HCT116 (cell line): Measurements from ENCODE around the gene IQSEC3. TPM values are rescaled to one million over a fixed set of nuclear protein-coding genes. Genes with fewer than 3 reads are reported as not detected.

Experiments used
- ATAC-seq: fragments of 200-7000 bp; cut with Tn5 transposase; 2 replicates; pipeline ENCODE4 v1.9.1; 2020; ENCODE audit warnings: mild to moderate bottlenecking, moderate library complexity
- BruUV-seq: library from RNA; stranded (reverse); fragments of 400-500 nt; replicated peaks from 2 replicates; lab custom pipeline; 2021; lab: Mats Ljungman, UMichigan
- CTCF ChIA-PET: fragments of 300-600 bp; sonication (Branson Sonifier 250); formaldehyde crosslinking; loops from one replicate; lab custom pipeline; 2021; ENCODE audit warnings: antibody characterized with exemption; lab: Charles Lee
- POLR2A ChIA-PET: fragments of 300-600, 350-600 bp; sonication (Branson Sonifier 250); formaldehyde crosslinking; loops from one replicate; lab custom pipeline; 2021; ENCODE audit warnings: antibody characterized with exemption; lab: Charles Lee
- RAD21 ChIA-PET, 2 experiments: fragments of 300-600 bp; sonication (Branson Sonifier 250); formaldehyde crosslinking; loops; one replicate each; lab custom pipeline; 2023; ENCODE audit warnings: low total read pairs in 2 of 2; ENCODE audit not compliant: uncharacterized antibody in 2 of 2, unreplicated experiment in 2 of 2, low non-redundant PET in 1 of 2; lab: Charles Lee
- DNase-seq: peaks from one replicate; pipeline ENCODE4 v3.0.0-alpha.2; 2010; ENCODE audit warnings: low read depth, low spot score
- H2AFZ ChIP-seq: fragments of 200-600 bp; shearing (Covaris generic), sonication (generic); 2 replicates; pipeline ENCODE4 v1.6.1; 2017; ENCODE audit warnings: low read depth, mixed run types, mixed read lengths, antibody characterized with exemption, low read length; ENCODE audit not compliant: poor library complexity, severe bottlenecking
- H3K27ac ChIP-seq: 2 replicates; pipeline ENCODE4 v1.5.1; 2012; ENCODE audit warnings: low read depth, low read length
- H3K27me3 ChIP-seq: fragments of 200-600 bp; sonication (generic); 2 replicates; pipeline ENCODE4 v1.6.1; 2016; ENCODE audit warnings: mixed run types, low read length, mixed read lengths; ENCODE audit not compliant: insufficient read depth
- H3K36me3 ChIP-seq, 2 experiments: fragments of 200-500 bp in 1 of 2; fragments of 200-600 bp in 1 of 2; sonication (Bioruptor generic) in 1 of 2; sonication (generic) in 1 of 2; 2 replicates each; pipeline versions ENCODE4 v1.5.1 to v1.6.1; 2014 to 2016; ENCODE audit warnings: low read length in 2 of 2, inconsistent platforms in 1 of 2, mixed read lengths in 1 of 2, mixed run types in 1 of 2; ENCODE audit not compliant: insufficient read depth in 2 of 2, control insufficient read depth in 1 of 2
- H3K4me1 ChIP-seq, 2 experiments: fragments of 200-600 bp in 1 of 2; sonication (generic) in 1 of 2; 2 replicates each; pipeline versions ENCODE4 v1.5.1 to v1.6.1; 2012 to 2017; ENCODE audit warnings: low read length in 2 of 2, inconsistent platforms in 1 of 2, mild to moderate bottlenecking in 1 of 2, mixed read lengths in 1 of 2, mixed run types in 1 of 2, moderate library complexity in 1 of 2; ENCODE audit not compliant: insufficient read depth in 2 of 2, control insufficient read depth in 1 of 2
- H3K4me2 ChIP-seq: fragments of 200-600 bp; sonication (generic); 2 replicates; pipeline ENCODE4 v1.6.1; 2017; ENCODE audit warnings: mixed run types, low read length, mixed read lengths
- H3K4me3 ChIP-seq, 2 experiments: fragments of 200-600 bp in 1 of 2; sonication (generic) in 1 of 2; replicated peaks in 1 of 2; 2 replicates each; pipeline ENCODE4 v1.5.1; 2011 to 2016; ENCODE audit warnings: low read length in 2 of 2, control low read depth in 1 of 2, low read depth in 1 of 2, mild to moderate bottlenecking in 1 of 2, mixed read lengths in 1 of 2, mixed run types in 1 of 2
- H3K79me2 ChIP-seq: fragments of 200-600 bp; sonication (generic); 2 replicates; pipeline ENCODE4 v1.6.1; 2017; ENCODE audit warnings: mild to moderate bottlenecking, mixed run types, low read length, moderate library complexity, mixed read lengths; ENCODE audit not compliant: insufficient read depth
- H3K9ac ChIP-seq: fragments of 200-600 bp; sonication (generic); 2 replicates; pipeline ENCODE4 v1.6.1; 2016; ENCODE audit warnings: low read length, mixed read lengths
- H3K9me2 ChIP-seq: fragments of 200-600 bp; sonication (generic), shearing (Covaris generic); 2 replicates; pipeline ENCODE4 v1.6.1; 2017; ENCODE audit warnings: mixed run types, mild to moderate bottlenecking, moderate library complexity; ENCODE audit not compliant: insufficient read depth
- H3K9me3 ChIP-seq, 2 experiments: fragments of 200-500 bp in 1 of 2; fragments of 200-600 bp in 1 of 2; sonication (Bioruptor generic) in 1 of 2; sonication (generic) in 1 of 2; 2 replicates each; pipeline ENCODE4 v1.6.1; 2014 to 2017; ENCODE audit warnings: low read length in 2 of 2, mixed read lengths in 2 of 2, inconsistent platforms in 1 of 2, low read depth in 1 of 2, mild to moderate bottlenecking in 1 of 2, mixed run types in 1 of 2, moderate library complexity in 1 of 2; ENCODE audit not compliant: control insufficient read depth in 1 of 2, insufficient read depth in 1 of 2
- H4K20me1 ChIP-seq: fragments of 200-600 bp; sonication (generic), shearing (Covaris generic); 2 replicates; pipeline ENCODE4 v1.6.1; 2017; ENCODE audit warnings: mixed run types, mild to moderate bottlenecking, moderate library complexity; ENCODE audit not compliant: insufficient read depth
- ELF1 ChIP-seq: IDR thresholded peaks from 2 replicates; pipeline ENCODE4 v1.6.1; 2012; ENCODE audit warnings: low read depth, borderline replicate concordance
- ZFX ChIP-seq: fragments of 450-650 bp; IDR thresholded peaks from 2 replicates; pipeline ENCODE4 v1.6.1; 2017
- intact Hi-C: fragments of 100-400 bp; cut with micrococcal nuclease; formaldehyde crosslinking; loops from 2 replicates; pipeline ENCODE4 v1.10.0; 2022
- total RNA-seq: library from RNA; stranded (reverse); gene quantifications from one replicate; pipeline ENCODE4 v1.2.1, GENCODE V29; 2021; ENCODE audit not compliant: unreplicated experiment
- TF ChIP-seq, protein P1 (sequence below): IDR thresholded peaks from 2 replicates; pipeline ENCODE4 v1.6.1; 2011; ENCODE audit warnings: mild to moderate bottlenecking, low read length, moderate library complexity; ENCODE audit not compliant: insufficient replicate concordance; ENCODE audit errors: extremely low read depth

IQSEC3 gene
- total RNA-seq, 1 experiment from 2014 or later, result not detected

DNA sequence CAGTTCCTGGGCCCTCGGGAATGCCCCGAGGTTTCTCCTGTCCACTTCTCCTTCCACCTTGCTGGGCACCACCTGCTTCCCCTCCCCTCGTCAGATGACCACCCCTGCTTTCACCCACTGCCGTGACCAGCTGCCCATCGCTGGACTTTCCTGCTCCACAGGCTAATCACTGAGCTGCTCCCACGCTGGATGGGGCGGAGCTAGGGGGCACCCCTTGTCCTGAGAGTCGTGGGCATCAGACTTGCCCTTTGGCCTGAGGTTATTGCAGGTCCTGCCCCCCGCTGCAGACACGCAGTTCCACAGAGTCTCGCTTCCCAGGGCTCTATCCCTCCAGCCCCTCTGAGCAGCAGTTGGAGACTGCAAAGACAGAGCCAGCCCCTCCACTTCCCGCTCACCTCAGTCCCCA lies 147.0 kb downstream of the IQSEC3 start:
- CTCF ChIA-PET, result no interaction called here
- no peak overlapping the region; the same call in 1 of the 2 replicates for H3K27ac ChIP-seq
- intact Hi-C loops, result no loop called here

DNA sequence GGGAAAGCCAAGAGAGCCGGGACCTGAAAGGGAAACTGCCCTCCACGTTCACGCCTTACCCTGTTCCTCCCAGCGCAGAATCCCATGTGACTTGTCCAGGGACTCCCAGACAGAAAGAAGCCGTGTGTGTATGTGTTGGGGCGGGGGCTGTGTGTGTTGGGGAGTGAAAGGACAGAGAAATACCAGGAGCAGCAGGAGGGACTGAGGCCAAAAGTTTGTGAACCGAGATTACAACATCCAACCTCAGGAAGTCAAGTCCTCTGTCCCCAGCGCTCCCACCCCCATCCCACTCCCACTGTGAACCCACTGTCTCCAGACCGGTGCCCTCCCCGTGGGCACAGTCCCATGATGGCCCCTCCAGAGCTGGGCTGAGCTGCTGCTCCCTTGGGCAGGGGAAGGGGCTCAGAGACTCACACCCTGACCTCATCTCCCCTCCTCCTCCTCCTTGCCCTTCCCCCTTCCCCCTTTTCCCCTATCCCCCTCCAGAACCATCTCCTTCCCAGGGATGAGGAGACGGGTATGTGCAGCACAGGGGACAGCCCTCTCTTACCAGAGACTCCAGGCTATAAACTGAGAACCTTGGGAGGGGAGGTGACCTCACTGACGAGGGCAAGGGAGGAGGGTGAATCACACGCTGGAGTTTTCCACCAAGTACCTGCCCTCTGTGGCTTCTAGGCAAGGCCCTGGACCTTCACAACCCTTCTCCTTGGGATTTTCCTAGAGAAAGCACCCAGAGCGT lies 147.6 kb downstream of the IQSEC3 start, which contains the start of gene SLC6A12:
Gene SLC6A12, minus strand, starts transcription at position 155 of the 739 bp plus-strand sequence. CDS start 4,171 bp downstream, outside the sequence.
- Histone ChIP-seq H3K4me1 (no peaks in the 10 kb centered on the region), H2AFZ (no peak within 1 kb of the TSS), H3K9me2 (no peaks in the 10 kb centered on the region), H3K27me3 (no peaks in the 10 kb centered on the region), H3K79me2 (no peaks in the 10 kb centered on the region), H4K20me1 (no peaks in the 10 kb centered on the region), H3K9me3 (no peaks in the 10 kb centered on the region), H3K9ac (no peak within 1 kb of the TSS), H3K27ac (no peak within 1 kb of the TSS; the same call in 1 of the 2 replicates), H3K36me3 (no peaks in the 10 kb centered on the region), H3K4me2 (no peak within 1 kb of the TSS), H3K4me3 (no peak within 1 kb of the TSS)
- ATAC-seq (no peak), DNase-seq (no peak)
- intact Hi-C loops, result loop anchor here (2.0 kb wide), 1 partner anchor 51 kb away; no protein-coding TSS in a partner anchor
- no TSS peak for BruUV-seq
- RAD21 ChIA-PET, result no interaction called here
- no peak for TF ChIP-seq ZFX
- TF ChIP-seq, protein P1, sequence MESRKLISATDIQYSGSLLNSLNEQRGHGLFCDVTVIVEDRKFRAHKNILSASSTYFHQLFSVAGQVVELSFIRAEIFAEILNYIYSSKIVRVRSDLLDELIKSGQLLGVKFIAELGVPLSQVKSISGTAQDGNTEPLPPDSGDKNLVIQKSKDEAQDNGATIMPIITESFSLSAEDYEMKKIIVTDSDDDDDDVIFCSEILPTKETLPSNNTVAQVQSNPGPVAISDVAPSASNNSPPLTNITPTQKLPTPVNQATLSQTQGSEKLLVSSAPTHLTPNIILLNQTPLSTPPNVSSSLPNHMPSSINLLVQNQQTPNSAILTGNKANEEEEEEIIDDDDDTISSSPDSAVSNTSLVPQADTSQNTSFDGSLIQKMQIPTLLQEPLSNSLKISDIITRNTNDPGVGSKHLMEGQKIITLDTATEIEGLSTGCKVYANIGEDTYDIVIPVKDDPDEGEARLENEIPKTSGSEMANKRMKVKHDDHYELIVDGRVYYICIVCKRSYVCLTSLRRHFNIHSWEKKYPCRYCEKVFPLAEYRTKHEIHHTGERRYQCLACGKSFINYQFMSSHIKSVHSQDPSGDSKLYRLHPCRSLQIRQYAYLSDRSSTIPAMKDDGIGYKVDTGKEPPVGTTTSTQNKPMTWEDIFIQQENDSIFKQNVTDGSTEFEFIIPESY, result no peak
- POLR2A ChIA-PET, result no interaction called here
- CTCF ChIA-PET, result no interaction called here

More for the DNA sequence above, 147.0 kb downstream of the IQSEC3 start:
- no peaks in the 10 kb centered on the region for H3K4me1 ChIP-seq
- no peak overlapping the region for H3K4me3 ChIP-seq
- H3K27me3 ChIP-seq, result no peaks in the 10 kb centered on the region
- no peak for ATAC-seq
- no peaks in the 10 kb centered on the region for H4K20me1 ChIP-seq
- RAD21 ChIA-PET, result no interaction called here
- H3K79me2 ChIP-seq, result no peaks in the 10 kb centered on the region
- no TSS peak for BruUV-seq
- H3K9ac ChIP-seq, result no peak overlapping the region
- H3K36me3 ChIP-seq, result no peaks in the 10 kb centered on the region
- no peak for TF ChIP-seq ELF1
- TF ChIP-seq ZFX, result no peak
- H2AFZ ChIP-seq, result no peak overlapping the region
- no peak overlapping the region for H3K4me2 ChIP-seq
- H3K9me3 ChIP-seq, result no peaks in the 10 kb centered on the region
- no peak for DNase-seq
- H3K9me2 ChIP-seq, result no peaks in the 10 kb centered on the region
- POLR2A ChIA-PET, result no interaction called here
